Stimulated activated CD4-positive, alpha-beta T cell treated with anti-CD3 and anti-CD28 coated beads, Interleukin-4, amount 100 ng/mL, for 24 hours (primary cell): ENCODE results near the gene KRTAP4-6.
"Not testable (repeated sequence)": the region's sequence is repeated elsewhere in the genome, so short reads cannot be mapped to it uniquely, and the experiment has no call there.

ENCODE experiments used
- DNase-seq: peaks from one replicate; pipeline ENCODE4 v3.0.0-alpha.2; 2020

Gene KRTAP4-6

DNA sequence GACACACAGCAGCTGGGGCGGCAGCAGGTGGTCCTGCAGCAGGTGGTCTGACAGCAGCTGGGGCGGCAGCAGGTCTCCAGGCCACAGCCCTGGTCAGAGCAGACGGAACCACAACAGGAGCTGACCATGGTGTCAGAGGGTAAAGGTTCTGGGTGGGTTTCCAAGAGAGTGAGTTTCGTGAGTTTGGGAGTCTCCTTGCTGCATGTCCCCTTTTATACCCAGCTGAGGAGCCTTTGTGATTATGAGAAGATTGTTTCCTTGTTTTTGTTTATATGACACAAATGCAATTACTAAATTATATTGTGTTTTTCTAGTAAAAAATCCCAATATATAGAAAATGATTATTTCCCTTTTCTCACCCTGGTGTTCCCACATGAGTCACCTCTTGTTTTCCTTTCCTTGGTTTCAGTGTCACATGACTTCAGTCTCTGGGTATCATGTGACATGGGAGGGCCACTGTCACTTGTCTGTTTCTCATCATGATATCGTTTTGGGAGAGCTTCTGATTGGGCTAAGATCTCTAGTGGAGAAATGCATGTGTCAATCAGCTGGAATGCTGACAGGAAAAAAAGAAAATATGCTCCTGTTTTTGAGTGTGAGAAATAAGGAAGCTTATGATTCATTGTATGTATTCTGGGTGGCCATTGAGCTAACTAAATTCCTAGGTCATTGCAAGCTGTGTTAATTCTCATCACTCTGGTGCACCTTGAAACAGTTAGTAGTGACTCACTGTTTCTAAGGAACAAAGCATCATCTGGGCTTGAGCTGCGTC lies at the start of gene KRTAP4-6:
Gene KRTAP4-6, minus strand, starts transcription at position 185 of the 772 bp plus-strand sequence. Its CDS starts 57 bp downstream, at position 128.
- no peak for DNase-seq

DNA sequence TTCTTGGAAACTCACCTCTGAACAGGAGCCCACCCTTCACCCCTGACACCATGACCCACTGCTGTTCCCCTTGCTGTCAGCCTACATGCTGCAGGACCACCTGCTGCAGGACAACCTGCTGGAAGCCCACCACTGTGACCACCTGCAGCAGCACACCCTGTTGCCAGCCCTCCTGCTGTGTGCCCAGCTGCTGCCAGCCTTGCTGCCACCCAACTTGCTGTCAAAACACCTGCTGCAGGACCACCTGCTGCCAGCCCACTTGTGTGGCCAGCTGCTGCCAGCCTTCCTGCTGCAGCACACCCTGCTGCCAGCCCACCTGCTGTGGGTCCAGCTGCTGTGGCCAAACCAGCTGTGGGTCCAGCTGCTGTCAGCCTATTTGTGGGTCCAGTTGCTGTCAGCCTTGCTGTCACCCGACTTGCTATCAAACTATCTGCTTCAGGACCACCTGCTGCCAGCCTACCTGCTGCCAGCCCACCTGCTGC lies 49.5 kb upstream of the KRTAP4-6 start, which contains the start of gene KRTAP9-1:
Gene KRTAP9-1, plus strand, starts transcription at position 51 of the 482 bp plus-strand sequence. Its CDS starts 0 bp downstream, at position 51.
- not testable (repeated sequence) for DNase-seq

GRCh38 chr17:41186872-41187271 lies 46.5 kb upstream of the KRTAP4-6 start:
- DNase-seq = no peak

DNA sequence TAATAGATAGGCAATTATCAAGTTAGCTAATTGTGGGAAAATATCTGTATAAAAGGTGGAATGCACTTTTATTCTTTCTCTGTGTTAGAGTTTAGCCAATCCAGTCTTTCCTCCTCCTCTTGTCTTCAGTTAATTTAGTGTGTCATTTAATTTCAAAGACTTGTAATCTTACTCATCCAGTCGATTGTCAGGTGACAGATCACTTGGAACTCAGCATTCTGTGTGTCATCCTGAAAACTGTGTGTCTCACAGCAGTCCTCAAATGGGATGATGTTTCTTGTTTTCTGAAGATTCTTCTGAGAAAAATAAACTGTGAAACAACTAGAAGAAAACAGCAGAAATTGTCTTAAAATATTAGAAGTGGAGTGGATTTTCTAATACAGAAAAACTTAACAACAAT lies 44.7 kb upstream of the KRTAP4-6 start:
- DNase-seq = no peak

DNA sequence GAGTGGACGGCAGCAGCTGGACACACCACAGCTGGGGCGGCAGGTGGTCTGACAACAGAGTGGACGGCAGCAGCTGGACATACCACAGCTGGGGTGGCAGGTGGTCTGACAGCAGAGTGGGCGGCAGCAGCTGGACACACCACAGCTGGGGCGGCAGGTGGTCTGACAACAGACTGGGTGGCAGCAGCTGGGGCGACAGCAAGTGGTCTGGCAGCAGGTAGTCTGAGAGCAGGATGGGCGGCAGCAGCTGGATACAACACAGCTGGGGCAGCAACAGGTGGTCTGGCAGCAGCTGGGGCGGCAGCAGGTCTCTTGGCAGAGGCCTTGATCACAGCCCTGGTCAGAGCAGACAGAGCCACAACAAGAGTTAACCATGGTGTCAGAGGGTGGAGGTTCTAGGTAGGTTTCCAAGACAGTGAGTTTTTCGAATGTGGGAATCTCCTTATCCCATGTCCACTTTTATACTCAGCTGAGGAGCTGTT lies 44.2 kb upstream of the KRTAP4-6 start, which contains the start of gene KRTAP4-1:
Gene KRTAP4-1, minus strand, starts transcription at position 432 of the 482 bp plus-strand sequence. Its CDS starts 57 bp downstream, at position 375.
- DNase-seq = no peak

GRCh38 chr17:41178843-41179616 lies 38.7 kb upstream of the KRTAP4-6 start:
- no peak for DNase-seq

GRCh38 chr17:41178341-41178740 lies 38.0 kb upstream of the KRTAP4-6 start:
- no peak for DNase-seq

- no peak for DNase-seq
These were observed 37.5 kb upstream of the KRTAP4-6 start, which contains the start of gene KRTAP4-2 for GRCh38 chr17:41177727-41178271. TSS of gene KRTAP4-2 (minus strand) at chr17:41178221. CDS start at chr17:41178164, 57 bp downstream.

DNA sequence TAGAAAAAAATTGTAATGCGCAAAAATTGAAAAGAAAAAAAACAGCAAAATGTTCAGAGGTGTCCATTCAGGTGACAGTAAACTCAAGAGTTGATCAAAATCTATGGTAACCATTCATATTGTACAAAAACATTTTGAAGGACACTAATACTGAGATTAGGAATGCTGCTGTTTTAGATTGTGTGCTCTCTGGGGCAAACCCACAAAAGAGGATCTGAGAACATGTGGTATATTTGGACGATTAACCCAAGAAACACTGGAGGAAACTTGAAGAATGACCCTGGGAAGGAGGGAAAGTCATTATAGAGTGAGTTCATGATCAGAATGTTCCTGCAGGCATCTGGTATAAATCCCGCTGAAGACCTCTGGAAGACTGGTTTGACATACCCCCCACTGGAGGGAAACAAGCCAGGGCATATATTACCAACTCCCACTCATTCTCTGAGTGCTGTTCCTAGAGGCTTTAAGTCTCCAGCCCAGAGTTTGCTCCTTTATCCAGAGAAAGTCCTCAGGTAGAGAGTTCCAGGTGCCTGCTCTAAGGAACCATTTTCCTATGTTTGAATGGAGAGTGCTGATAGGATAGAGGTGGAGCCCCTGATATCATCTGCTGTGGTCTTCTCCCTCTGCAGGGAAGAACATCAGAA lies 36.5 kb upstream of the KRTAP4-6 start:
- DNase-seq = no peak

DNA sequence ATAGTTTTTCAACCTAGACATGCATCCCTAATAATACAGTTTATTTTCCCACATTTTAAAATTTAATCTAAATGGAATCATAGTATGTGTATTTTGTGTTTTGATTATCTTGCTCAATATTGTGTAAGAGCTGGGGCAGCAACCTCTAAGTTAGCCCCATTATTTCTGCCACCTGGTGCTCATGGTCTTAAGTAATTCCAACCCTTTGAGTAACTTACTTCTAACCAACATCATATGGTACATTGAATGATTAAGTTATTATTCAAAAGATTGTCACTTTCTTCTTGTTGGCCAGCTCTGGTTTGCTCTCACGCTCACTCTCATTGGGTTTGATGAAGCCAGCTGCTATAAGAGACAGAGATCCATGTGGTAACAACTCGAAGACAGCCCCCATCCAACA lies 31.5 kb upstream of the KRTAP4-6 start:
- no peak for DNase-seq

GRCh38 chr17:41168121-41168520 lies 27.8 kb upstream of the KRTAP4-6 start, which contains the start of gene KRTAP4-3:
TSS of gene KRTAP4-3 (minus strand) at chr17:41168221. CDS start at chr17:41168172, 49 bp downstream.
- DNase-seq = no peak

DNA sequence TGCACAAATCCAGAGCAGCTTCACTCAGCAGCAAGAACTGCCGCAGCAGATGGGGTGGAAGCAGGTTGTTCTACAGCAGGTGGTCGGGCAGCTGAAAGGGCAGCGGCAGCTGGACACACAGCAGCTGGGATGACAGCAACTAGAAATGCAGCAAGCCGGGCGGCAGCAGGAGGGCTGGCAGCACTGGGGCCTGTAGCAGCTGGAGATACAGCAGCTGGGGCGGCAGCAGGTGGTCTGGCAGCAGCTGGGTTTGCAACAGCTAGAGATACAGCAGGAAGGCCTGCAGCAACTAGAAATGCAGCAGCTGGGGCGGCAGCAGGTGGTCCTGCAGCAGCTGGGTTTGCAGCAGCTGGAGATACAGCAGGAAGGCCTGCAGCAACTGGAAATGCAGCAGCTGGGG lies 27.2 kb upstream of the KRTAP4-6 start:
- DNase-seq = no peak

DNA sequence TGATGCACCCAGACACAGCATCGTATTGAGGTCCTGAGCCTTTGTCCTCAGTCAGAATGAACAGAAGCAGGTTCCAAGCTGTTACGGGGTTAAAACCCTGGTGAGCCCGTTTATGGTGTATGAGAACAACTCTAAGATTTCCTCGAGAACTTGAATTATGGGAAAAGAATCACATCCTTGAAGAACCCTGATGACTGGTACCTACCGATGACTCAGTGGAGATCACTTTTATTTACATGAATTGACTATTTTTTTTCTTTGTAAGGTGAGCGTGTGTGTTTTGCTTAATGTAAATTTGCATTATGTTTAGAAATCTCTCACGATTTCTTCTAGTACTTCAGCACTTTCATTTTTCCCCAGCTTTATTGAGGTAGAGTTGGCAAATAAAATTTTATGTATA lies 23.5 kb upstream of the KRTAP4-6 start:
- DNase-seq = no peak

GRCh38 chr17:41160648-41161047 lies 20.3 kb upstream of the KRTAP4-6 start, which contains the start of gene KRTAP4-4:
TSS of gene KRTAP4-4 (minus strand) at chr17:41160748. CDS start at chr17:41160691, 57 bp downstream.
- DNase-seq = no peak

- not testable (repeated sequence) for DNase-seq
These were observed 19.8 kb upstream of the KRTAP4-6 start for GRCh38 chr17:41160190-41160589.

DNA sequence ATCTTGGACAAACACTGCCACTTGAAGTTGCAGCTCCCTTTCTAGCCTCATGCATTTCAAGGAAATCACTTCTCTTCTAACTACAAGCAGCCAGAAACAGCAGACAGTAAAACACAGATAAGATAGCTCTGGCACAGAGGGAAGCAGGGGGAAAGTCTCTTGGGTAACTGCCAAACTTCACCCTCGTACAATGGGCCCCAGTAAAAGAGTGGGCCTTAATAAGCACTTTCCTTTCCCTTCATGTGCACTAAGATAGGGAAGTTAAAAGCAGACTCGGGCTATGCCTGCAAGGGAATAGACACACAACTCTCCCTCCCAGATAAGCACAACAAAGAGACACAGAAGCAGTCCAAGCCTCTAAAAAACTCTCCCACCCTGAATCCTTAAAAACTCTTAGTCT lies 13.5 kb upstream of the KRTAP4-6 start:
- no peak for DNase-seq

DNA sequence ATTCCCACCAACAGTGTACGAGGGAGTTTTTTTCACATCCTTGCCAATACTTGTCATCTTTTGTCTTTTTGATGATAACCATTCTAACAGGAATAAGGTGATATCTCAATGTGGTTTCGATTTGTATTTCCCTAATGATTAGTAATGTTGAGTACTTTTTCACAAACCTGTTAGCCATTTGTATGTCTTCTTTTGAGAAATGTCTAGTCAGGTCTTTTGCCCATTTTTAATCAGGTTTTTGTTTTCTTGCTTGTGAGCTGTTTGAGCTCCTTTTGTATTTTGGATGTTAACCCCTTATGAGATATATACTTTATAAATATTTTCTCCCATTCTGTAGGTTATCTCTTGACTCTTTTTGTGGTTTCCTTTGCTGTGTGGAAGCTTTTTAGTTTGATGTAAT lies 11.2 kb upstream of the KRTAP4-6 start:
- no peak for DNase-seq

- DNase-seq = no peak
These were observed 9.7 kb upstream of the KRTAP4-6 start for GRCh38 chr17:41150026-41150425.

DNA sequence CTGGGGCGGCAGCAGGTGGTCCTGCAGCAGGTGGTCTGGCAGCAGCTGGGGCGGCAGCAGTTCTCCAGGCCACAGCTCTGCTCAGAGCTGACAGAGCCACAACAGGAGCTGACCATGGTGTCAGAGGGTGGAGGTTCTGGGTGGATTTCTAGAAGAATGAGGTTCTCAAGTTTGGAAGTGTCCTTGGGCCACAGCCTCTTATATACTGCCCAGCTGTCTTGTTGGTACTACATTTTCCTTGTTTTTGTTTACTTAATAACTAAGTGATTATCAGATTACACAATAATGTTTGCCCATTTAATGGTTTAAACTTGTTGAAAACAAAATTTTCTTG lies 9.3 kb upstream of the KRTAP4-6 start, which contains the start of gene KRTAP4-5:
Gene KRTAP4-5, minus strand, starts transcription at position 174 of the 334 bp plus-strand sequence. Its CDS starts 58 bp downstream, at position 116.
- no peak for DNase-seq

DNA sequence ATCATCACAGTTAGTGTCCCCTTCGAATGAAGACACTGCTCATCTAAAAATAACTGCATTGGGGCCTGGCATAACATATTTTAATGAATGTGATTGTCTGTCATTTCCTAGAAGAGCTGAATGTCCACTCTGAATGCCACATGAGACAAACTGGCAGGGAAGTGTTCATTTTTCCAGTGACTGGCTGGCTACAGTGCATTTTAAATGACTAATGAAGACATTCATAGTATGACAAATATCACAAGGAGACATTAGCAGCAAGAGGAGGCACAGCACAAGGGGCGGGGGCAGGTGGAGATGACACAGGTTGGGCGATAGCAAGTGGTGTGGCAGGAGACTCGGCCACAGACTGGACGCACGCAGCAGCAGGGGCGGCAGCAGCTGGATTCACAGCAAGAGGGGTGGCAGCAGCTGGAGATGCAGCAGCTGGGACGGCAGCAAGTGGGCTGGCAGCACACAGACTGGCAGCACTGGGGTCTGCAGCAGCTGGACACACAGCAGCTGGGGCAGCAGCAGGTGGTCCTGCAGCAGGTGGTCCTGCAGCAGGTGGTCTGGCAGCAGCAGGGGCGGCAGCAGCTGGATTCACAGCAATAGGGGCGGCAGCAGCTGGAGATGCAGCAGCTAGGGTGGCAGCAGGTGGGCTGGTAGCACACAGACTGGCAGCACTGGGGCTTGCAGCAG lies 8.8 kb upstream of the KRTAP4-6 start:
- not testable (repeated sequence) for DNase-seq

- no peak for DNase-seq
These were observed 7.3 kb upstream of the KRTAP4-6 start for GRCh38 chr17:41147531-41148204.
